Measurements from ENCODE around the gene ASB7.

Gene ASB7

GRCh38 chr15:100628746-100629145, 26.4 kb downstream of the ASB7 start:
- no peak overlapping the region for H3K4me2 ChIP-seq (ENCODE audit: low read depth, low read length)
- no peaks in the 10 kb centered on the region for H3K4me1 ChIP-seq (ENCODE audit: low read length)
- H3K79me2 ChIP-seq (ENCODE audit: low read length): 0 out of 2 replicates have a peak, but pooled peaks cover 4% of the 10 kb centered on the region
- H3K27ac ChIP-seq (ENCODE audit: low read length): no peak overlapping the region
- no peak for DNase-seq
- no peaks in the 10 kb centered on the region for H3K9me2 ChIP-seq (replicated peaks; ENCODE audit: insufficient read depth, low read length)
- H3K9ac ChIP-seq (ENCODE audit: low read length): no peak overlapping the region
- H3F3A ChIP-seq (ENCODE audit: insufficient read depth, low read length): no peaks in the 10 kb centered on the region
- H3K27me3 ChIP-seq (replicated peaks; ENCODE audit: insufficient read depth, low read length): no peaks in the 10 kb centered on the region
- no peaks in the 10 kb centered on the region for H3K9me3 ChIP-seq (replicated peaks; ENCODE audit: insufficient read depth, low read length)
- H3K36me3 ChIP-seq (replicated peaks; ENCODE audit: insufficient read depth, low read length): no peaks in the 10 kb centered on the region
- TF ChIP-seq EZH2phosphoT487 (IDR thresholded peaks at IDR 0.05; ENCODE audit: low read length) (no peak), CTCF (IDR thresholded peaks at IDR 0.05; ENCODE audit: low read length) (no peak), EZH2 (optimal IDR thresholded peaks at IDR 0.05; ENCODE audit: low read depth, low read length) (no peak)
- no peak overlapping the region for H2AFZ ChIP-seq (ENCODE audit: low read length)
- H4K20me1 ChIP-seq (ENCODE audit: insufficient read depth, low read length): no peaks in the 10 kb centered on the region
- H3K4me3 ChIP-seq (ENCODE audit: low read length): no peak overlapping the region

- no peak for DNase-seq
- Histone ChIP-seq H2AFZ (ENCODE audit: low read length) (no peak overlapping the region), H3K4me3 (ENCODE audit: low read length) (no peak overlapping the region), H3K9me2 (replicated peaks; ENCODE audit: insufficient read depth, low read length) (no peaks in the 10 kb centered on the region), H3K36me3 (replicated peaks; ENCODE audit: insufficient read depth, low read length) (no peaks in the 10 kb centered on the region), H3K27ac (ENCODE audit: low read length) (no peak overlapping the region), H3K4me1 (ENCODE audit: low read length) (no peaks in the 10 kb centered on the region), H3K79me2 (ENCODE audit: low read length) (peaks cover 17% of the 10 kb centered on the region; the same call in 1 of the 2 replicates), H3K9ac (ENCODE audit: low read length) (no peak overlapping the region), H3F3A (ENCODE audit: insufficient read depth, low read length) (no peaks in the 10 kb centered on the region), H4K20me1 (ENCODE audit: insufficient read depth, low read length) (no peaks in the 10 kb centered on the region), H3K4me2 (ENCODE audit: low read depth, low read length) (no peak overlapping the region), H3K27me3 (replicated peaks; ENCODE audit: insufficient read depth, low read length) (no peaks in the 10 kb centered on the region), H3K9me3 (replicated peaks; ENCODE audit: insufficient read depth, low read length) (no peaks in the 10 kb centered on the region)
- TF ChIP-seq EZH2phosphoT487 (IDR thresholded peaks at IDR 0.05; ENCODE audit: low read length) (no peak), EZH2 (optimal IDR thresholded peaks at IDR 0.05; ENCODE audit: low read depth, low read length) (no peak), CTCF (IDR thresholded peaks at IDR 0.05; ENCODE audit: low read length) (no peak)
Measured at GRCh38 chr15:100631831-100632230, 29.4 kb downstream of the ASB7 start.

- no peaks in the 10 kb centered on the region for H3K9me2 ChIP-seq (replicated peaks; ENCODE audit: insufficient read depth, low read length)
- TF ChIP-seq EZH2phosphoT487 (IDR thresholded peaks at IDR 0.05; ENCODE audit: low read length) (no peak), CTCF (IDR thresholded peaks at IDR 0.05; ENCODE audit: low read length) (no peak), EZH2 (optimal IDR thresholded peaks at IDR 0.05; ENCODE audit: low read depth, low read length) (no peak)
- no peaks in the 10 kb centered on the region for H3F3A ChIP-seq (ENCODE audit: insufficient read depth, low read length)
- no peak for DNase-seq
- H3K4me3 ChIP-seq (ENCODE audit: low read length): no peak overlapping the region
- H3K9ac ChIP-seq (ENCODE audit: low read length): no peak overlapping the region
- H4K20me1 ChIP-seq (ENCODE audit: insufficient read depth, low read length): no peaks in the 10 kb centered on the region
- no peak overlapping the region for H2AFZ ChIP-seq (ENCODE audit: low read length)
- no peak overlapping the region for H3K4me2 ChIP-seq (ENCODE audit: low read depth, low read length)
- no peaks in the 10 kb centered on the region for H3K9me3 ChIP-seq (replicated peaks; ENCODE audit: insufficient read depth, low read length)
- no peaks in the 10 kb centered on the region for H3K4me1 ChIP-seq (ENCODE audit: low read length)
- H3K36me3 ChIP-seq (replicated peaks; ENCODE audit: insufficient read depth, low read length): no peaks in the 10 kb centered on the region
- no peaks in the 10 kb centered on the region for H3K27me3 ChIP-seq (replicated peaks; ENCODE audit: insufficient read depth, low read length)
- H3K79me2 ChIP-seq (ENCODE audit: low read length): peaks cover 17% of the 10 kb centered on the region; the same call in 1 of the 2 replicates
- no peak overlapping the region for H3K27ac ChIP-seq (ENCODE audit: low read length)
Measured at GRCh38 chr15:100633763-100634075, 31.3 kb downstream of the ASB7 start.
